Nephron progenitor cell (in vitro differentiated cells): ENCODE data around the gene TMEM271.
"Not testable (repeated sequence)": the region's sequence is repeated elsewhere in the genome, so short reads cannot be mapped to it uniquely, and the experiment has no call there.

ENCODE experiments used
- DNase-seq: peaks from one replicate; pipeline ENCODE4 v3.0.0; 2021
- H3K27ac Mint-ChIP-seq: 2 replicates; pipeline ENCODE4 v1.8.0; 2021; ENCODE audit warnings: mild to moderate bottlenecking, moderate library complexity, mixed read lengths
- H3K27me3 Mint-ChIP-seq: 2 replicates; pipeline ENCODE4 v1.8.0; 2021; ENCODE audit warnings: mild to moderate bottlenecking, low read depth, mixed read lengths; ENCODE audit not compliant: poor library complexity
- H3K36me3 Mint-ChIP-seq: 2 replicates; pipeline ENCODE4 v1.8.0; 2021; ENCODE audit warnings: low read depth, mixed read lengths
- H3K4me1 Mint-ChIP-seq: 2 replicates; pipeline ENCODE4 v1.8.0; 2021; ENCODE audit warnings: mixed read lengths
- H3K4me3 Mint-ChIP-seq: 2 replicates; pipeline ENCODE4 v1.8.0; 2021; ENCODE audit warnings: mild to moderate bottlenecking, moderate library complexity, mixed read lengths
- H3K9me3 Mint-ChIP-seq: 2 replicates; pipeline ENCODE4 v1.8.0; 2021; ENCODE audit warnings: mild to moderate bottlenecking, moderate library complexity, mixed read lengths
- TF ChIP-seq, protein P1 (sequence below): fragments of 200-600 bp; sonication (generic); IDR thresholded peaks from 2 replicates; pipeline ENCODE4 v1.5.0; 2021; ENCODE audit warnings: antibody characterized with exemption

Gene TMEM271

DNA sequence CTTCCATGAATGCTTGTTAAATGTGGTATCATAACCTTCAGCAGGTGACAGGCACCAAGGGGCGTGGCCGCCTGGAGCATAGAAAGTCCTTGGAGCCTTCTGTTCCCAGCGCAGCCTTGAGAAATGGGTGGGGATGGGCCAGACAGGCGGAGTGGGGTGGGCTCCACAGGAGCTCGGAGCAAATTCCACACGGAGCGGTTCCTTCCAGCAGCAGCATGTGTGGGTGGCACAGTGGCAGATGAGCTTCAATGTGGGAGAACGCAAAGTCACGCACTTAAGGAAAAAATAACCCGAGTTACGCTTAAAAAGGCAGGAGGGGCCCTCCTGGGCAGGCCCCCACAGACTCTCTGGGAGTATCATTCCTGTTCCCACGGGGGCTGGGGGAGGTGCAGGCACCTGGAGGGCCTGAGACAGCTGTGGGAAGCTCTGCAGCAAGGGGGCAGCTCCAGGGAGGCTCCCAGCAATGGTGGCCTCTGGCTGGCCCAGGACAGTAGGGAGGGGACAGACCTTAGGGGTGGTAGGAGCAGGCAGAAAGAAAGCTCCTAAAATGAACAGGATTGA, 15.3 kb downstream of the TMEM271 start:
- Mint-ChIP-seq H3K4me1 (no peaks in the 10 kb centered on the region), H3K27me3 (peaks cover 8% of the 10 kb centered on the region), H3K36me3 (no peaks in the 10 kb centered on the region), H3K27ac (no peak overlapping the region), H3K9me3 (peaks cover 62% of the 10 kb centered on the region), H3K4me3 (no peak overlapping the region)
- DNase-seq: no peak
- TF ChIP-seq, protein P1, sequence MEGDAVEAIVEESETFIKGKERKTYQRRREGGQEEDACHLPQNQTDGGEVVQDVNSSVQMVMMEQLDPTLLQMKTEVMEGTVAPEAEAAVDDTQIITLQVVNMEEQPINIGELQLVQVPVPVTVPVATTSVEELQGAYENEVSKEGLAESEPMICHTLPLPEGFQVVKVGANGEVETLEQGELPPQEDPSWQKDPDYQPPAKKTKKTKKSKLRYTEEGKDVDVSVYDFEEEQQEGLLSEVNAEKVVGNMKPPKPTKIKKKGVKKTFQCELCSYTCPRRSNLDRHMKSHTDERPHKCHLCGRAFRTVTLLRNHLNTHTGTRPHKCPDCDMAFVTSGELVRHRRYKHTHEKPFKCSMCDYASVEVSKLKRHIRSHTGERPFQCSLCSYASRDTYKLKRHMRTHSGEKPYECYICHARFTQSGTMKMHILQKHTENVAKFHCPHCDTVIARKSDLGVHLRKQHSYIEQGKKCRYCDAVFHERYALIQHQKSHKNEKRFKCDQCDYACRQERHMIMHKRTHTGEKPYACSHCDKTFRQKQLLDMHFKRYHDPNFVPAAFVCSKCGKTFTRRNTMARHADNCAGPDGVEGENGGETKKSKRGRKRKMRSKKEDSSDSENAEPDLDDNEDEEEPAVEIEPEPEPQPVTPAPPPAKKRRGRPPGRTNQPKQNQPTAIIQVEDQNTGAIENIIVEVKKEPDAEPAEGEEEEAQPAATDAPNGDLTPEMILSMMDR: no peak

GRCh38 chr4:560061-560460, 16.0 kb downstream of the TMEM271 start:
- Mint-ChIP-seq H3K4me3 (no peak overlapping the region), H3K27me3 (peaks cover 4% of the 10 kb centered on the region), H3K9me3 (peaks cover 55% of the 10 kb centered on the region), H3K4me1 (no peaks in the 10 kb centered on the region), H3K27ac (no peak overlapping the region), H3K36me3 (no peaks in the 10 kb centered on the region)
- TF ChIP-seq, protein P1: no peak
- no peak for DNase-seq

GRCh38 chr4:555566-556275, 20.4 kb downstream of the TMEM271 start:
- H3K27ac Mint-ChIP-seq: no peak overlapping the region
- H3K4me1 Mint-ChIP-seq: no peaks in the 10 kb centered on the region
- TF ChIP-seq, protein P1: no peak
- no peak overlapping the region for H3K4me3 Mint-ChIP-seq
- H3K36me3 Mint-ChIP-seq: no peaks in the 10 kb centered on the region
- H3K9me3 Mint-ChIP-seq: peaks cover 46% of the 10 kb centered on the region
- peaks cover 5% of the 10 kb centered on the region for H3K27me3 Mint-ChIP-seq
- DNase-seq: no peak

GRCh38 chr4:554793-555320, 21.2 kb downstream of the TMEM271 start:
- H3K36me3 Mint-ChIP-seq, DNase-seq, H3K4me3 Mint-ChIP-seq: not testable (repeated sequence)

GRCh38 chr4:552019-552418, 24.1 kb downstream of the TMEM271 start:
- DNase-seq: no peak
- Mint-ChIP-seq H3K36me3 (no peaks in the 10 kb centered on the region), H3K9me3 (peaks cover 33% of the 10 kb centered on the region), H3K27ac (no peak overlapping the region), H3K27me3 (peaks cover 16% of the 10 kb centered on the region), H3K4me1 (no peaks in the 10 kb centered on the region), H3K4me3 (no peak overlapping the region)
- TF ChIP-seq, protein P1: no peak

More at GRCh38 chr4:554793-555320, 21.2 kb downstream of the TMEM271 start:
- H3K27me3 Mint-ChIP-seq, H3K4me1 Mint-ChIP-seq, H3K27ac Mint-ChIP-seq: not testable (repeated sequence)
- H3K9me3 Mint-ChIP-seq: peaks cover 43% of the 10 kb centered on the region

DNA sequence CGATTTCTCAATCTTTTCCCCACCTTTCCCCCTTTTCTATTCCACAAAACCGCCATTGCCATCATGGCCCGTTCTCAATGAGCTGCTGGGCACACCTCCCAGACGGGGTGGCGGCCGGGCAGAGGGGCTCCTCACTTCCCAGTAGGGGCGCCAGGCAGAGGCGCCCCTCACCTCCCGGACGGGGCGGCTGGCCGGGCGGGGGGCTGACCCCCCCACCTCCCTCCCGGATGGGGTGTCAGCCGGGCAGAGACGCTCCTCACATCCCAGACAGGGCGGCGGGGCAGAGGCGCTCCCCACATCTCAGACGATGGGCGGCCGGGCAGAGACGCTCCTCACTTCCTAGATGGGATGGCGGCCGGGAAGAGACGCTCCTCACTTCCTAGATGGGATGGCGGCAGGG, 25.8 kb downstream of the TMEM271 start:
- Mint-ChIP-seq H3K9me3 (peaks cover 27% of the 10 kb centered on the region), H3K27me3 (peaks cover 25% of the 10 kb centered on the region)
- not testable (repeated sequence) for H3K4me1 Mint-ChIP-seq, DNase-seq, H3K36me3 Mint-ChIP-seq, H3K27ac Mint-ChIP-seq, H3K4me3 Mint-ChIP-seq

DNA sequence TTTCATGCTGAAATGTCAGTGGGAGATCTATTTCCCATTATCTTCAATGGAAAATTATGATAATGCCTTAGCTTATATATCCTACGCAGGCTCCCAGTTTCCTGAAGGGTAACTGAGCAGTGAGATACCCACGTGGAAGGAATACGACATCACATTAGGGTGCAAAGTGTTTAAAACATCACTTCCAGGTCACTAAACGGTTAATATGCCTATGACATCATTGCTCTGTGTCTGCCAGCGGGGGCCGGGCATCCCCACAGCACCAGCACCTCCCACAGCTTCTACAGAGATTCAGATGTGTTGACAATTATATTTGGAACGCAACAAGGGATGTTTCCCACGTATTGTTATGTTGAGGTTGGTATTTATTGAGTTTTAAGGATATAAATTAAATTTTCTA, 27.1 kb downstream of the TMEM271 start:
- DNase-seq: no peak
- Mint-ChIP-seq H3K27ac (no peak overlapping the region), H3K27me3 (peaks cover 32% of the 10 kb centered on the region), H3K4me3 (no peak overlapping the region), H3K36me3 (no peaks in the 10 kb centered on the region), H3K9me3 (peaks cover 27% of the 10 kb centered on the region), H3K4me1 (no peaks in the 10 kb centered on the region)
- TF ChIP-seq, protein P1: no peak
